HT-29 (cell line): Measurements from ENCODE around the gene FBXL7. TPM values are rescaled to one million over a fixed set of nuclear protein-coding genes. Genes with fewer than 3 reads are reported as not detected.

Source experiments
- DNase-seq: peaks from one replicate; pipeline ENCODE4 v3.0.0-alpha.2; 2015; ENCODE audit warnings: low spot score
- total RNA-seq: library from RNA; depleted of rRNA; stranded (reverse); fragments of >200 nt; shearing (Covaris generic); gene quantifications from 2 replicates; pipeline ENCODE4 v1.2.3, GENCODE V29; 2014

Gene FBXL7
- total RNA-seq, 1 experiment from 2014 or later = not detected

DNA sequence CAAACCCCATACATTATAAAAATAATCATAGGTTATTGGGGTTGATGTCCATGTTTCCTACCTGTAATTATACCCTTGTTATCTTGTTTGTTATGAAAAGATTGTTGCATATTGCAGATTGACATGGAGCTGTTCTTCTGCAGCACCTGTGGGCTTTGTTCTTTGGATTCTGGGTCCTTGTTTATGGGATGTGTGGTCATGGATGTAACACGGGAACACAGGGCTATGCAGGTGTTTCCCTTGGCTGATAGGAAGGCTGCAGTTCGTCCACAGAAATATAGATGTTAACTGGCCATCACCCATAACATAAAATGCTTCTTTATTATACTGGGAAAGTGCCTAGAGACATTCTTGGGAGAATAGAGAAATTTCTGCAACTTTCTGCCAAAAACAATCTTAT, 77.9 kb downstream of the FBXL7 start:
- DNase-seq = no peak

DNA sequence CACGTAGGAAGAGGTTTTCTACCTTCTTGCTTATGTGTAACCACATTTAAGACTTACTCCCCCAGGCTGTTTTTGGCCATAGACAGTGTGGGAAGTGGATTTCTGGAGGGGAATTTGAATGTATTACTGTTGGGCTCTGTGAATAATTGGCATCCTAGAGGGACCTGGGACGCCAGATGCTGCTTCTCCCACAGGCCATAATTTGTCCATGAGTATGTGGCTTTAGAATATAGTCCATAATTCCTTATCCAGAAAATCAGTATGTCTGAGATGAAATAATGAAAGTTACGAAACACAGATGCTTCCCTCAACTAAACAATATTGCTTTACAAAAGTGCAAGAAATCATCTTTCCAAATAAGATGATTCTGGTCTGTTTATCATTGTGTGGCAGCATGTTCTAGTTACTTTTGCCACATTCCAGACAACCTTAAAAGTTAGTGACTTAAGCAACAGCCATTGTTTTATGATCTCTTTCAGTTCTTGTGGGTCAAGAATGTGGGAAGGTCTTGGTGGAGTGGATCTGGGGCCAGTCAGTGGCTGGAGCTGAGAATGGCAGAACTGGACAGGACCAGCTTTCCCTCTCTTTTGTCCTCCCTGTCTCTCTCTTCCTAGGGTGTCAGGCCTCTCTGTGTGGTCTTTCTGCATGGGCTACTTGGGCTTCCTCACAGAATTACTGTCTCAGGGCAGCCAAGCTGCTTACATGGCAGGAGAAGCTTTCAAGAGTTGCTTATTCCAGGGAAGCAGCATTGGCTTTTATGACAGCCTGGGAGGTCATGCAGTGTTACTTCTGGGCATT, 79.4 kb downstream of the FBXL7 start:
- DNase-seq = no peak

DNA sequence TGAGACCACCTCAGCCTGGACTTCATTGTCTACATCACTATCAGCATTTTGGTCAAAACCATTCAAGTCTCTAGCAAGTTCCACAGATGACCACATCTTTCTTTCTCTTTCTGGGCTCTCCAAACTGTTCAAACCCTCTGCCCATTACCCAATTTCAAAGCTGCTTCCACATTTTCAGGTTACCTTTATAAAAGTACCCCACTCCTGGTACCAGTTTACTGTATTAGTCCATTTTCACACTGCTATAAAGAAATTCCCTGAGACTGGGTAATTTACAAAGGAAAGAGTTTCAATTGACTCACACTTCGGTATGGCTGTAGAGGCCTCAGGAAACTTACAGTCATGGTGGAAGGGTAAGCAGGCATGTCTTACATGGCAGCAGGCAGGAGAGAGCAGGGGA, 84.5 kb downstream of the FBXL7 start:
- DNase-seq = no peak

DNA sequence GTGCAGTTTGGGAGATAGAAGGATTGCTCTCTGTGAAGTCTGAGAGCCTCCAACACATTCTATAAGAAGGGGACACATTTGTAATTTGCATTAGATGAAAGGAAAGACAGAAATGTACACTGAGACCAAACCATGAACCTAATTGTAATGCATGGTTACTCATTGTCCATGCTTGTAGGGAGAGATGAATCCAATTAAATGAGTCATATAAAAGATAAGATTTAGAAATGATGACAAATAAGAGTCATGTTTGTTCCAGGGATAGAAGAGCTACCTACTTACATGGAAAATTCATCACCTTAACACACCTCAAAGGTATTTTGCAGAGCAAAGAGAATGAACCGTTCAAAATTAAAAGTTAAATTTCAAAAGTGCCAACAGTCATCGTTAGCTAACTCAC, 85.1 kb downstream of the FBXL7 start:
- DNase-seq = no peak

DNA sequence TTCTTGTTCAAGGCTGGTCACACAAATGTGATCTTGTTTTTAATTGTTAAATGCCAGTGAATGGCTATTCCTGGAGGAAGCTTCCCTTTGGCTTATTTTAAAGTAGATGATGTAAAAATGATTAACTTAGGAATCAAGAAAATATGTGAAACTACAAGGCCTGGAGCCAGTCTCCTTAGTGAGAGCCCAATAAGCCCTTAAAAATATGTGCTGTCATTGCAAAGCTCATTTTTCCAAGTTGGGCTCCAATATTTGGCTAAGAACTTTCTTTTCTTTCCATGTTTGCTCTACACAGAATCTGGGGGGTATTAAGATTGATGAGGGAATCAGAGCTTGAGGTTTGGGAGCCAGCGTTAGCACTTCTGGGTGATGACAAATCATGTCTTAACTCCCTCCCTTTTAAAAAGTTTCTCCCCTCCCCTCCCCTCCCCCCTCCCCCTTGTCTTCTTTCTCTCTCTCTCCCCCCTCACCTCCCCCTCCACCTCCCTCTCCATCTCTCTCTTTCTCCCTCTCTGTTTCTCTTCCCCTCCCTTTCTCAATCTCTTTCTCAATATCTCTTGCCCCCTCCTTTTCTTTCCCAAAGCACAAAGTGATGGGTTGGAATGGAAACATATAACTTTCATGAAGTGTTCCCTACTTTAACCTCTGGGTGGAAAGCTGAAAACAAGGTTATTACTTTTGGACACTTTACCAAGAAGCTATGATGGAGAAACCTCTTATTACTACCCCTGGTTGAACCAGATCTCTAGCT, 86.0 kb downstream of the FBXL7 start:
- DNase-seq = no peak

DNA sequence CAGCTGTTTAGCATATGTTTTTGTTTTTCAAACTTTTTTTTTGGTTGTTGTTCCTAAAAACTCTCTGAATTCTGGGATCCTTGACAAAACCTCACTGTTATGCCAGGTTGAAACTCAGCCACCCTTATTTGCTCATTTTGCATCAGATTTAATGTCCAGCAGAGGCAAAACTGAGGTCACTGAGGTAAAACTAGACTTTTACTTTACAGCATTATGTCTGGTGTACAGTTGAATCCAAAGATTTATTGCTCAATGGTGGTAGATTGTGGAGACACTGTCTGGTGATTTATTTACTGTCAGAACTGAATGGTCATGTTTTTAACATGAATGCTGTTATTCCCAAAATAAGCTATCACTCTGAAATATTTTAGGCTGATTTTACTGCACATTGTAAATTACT, 87.9 kb downstream of the FBXL7 start:
- DNase-seq = no peak

DNA sequence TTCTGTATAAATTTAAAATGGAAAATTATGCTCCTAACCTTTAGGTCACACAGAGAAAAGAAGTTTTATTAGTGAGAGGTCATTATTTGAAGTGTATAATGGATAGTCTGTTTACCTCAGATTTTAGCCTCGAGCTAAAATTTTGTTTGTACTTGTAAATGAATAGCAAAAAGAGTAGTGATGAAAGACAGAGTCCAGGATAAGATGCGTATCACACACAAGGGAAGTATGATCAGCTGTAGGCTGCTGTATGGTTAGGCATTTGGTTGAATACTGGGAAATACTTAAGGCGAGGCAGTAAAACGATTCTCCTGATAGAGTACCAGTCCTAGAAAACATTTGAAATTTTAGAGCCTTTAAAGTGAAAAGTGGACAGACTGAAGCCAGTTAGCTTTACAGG, 92.7 kb downstream of the FBXL7 start:
- DNase-seq = no peak

DNA sequence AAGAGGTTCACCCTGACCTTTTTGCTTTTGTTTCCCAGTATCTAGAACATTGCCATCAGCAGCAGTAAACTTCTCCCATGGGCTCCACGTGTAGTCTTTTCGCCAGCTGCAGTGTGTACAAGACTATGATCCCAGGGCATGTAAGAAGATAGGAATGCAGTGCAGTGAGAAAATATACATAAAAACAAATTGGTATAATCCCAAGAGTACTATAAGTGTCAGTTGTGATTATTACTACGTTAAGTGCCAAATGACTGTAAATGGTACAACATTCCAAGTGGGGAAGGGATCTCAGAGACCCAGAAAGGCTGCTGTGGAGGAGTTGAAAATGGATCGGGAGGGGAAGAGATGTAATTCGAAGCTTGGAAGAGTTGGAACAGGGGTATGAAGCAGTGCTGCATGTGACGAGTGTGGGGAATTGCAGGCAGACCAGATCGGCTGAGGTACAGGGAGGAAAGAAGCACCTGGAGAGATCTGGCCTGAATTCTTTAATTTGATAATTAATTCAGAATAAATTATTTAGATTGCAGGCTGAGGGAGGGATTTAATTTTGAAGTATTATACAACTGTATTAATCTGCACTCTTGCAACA, 95.1 kb downstream of the FBXL7 start:
- DNase-seq = no peak

DNA sequence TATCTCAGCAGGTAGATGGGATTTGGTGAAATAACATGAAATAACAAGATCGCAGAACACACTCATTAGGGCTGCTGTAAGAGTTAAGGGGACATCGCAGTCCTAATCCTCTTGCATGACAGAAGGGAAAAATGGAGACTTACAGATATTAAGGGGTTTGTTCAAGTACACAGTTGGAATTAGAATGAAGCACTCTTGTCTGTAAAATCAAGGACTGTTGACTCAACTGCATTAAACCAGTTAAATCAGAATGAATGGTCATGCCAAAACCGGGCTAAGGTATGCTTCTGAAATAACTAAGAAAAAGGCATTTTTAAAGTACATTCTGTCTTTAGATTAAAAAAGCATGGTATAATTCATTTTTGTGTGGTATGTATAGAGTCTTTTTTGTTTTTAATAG, 95.9 kb downstream of the FBXL7 start:
- no peak for DNase-seq

DNA sequence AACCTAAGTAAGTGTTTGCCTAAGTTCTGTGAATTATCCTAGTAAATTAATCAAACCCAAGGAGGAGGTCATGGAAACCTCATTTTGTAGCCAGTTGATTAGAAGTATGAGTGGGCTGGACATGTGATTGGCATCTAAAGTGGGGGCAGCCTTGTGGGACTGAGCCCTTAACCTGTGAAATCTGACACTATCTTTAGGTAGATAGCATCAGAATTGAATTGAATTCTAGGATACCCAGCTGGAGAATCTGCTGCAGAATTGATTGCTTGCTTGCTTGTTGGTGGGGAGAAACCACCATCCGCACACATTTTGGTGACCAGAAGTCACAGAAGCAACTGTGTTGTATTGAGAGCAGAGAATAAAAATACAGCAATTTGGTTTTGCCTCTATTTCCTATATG, 97.0 kb downstream of the FBXL7 start:
- DNase-seq = no peak

DNA sequence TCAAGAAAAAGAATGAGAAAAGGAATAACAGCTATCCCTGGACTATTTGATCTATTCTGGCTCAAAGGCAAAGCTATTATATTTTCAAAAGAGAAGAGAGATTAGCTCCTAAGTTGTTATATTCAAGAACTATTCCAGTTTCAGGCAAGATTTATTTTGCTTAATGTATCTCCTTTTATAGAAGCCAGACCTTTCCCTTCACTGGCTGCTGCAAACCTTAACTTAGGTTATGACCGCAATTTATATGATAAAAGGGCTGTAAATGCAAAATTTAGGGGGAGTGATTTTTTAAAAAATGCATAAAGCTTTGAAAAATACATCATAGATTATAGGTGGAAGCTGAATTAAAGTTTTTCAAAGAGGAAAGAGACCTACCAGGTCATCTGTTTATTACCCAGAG, 97.8 kb downstream of the FBXL7 start:
- DNase-seq = no peak

DNA sequence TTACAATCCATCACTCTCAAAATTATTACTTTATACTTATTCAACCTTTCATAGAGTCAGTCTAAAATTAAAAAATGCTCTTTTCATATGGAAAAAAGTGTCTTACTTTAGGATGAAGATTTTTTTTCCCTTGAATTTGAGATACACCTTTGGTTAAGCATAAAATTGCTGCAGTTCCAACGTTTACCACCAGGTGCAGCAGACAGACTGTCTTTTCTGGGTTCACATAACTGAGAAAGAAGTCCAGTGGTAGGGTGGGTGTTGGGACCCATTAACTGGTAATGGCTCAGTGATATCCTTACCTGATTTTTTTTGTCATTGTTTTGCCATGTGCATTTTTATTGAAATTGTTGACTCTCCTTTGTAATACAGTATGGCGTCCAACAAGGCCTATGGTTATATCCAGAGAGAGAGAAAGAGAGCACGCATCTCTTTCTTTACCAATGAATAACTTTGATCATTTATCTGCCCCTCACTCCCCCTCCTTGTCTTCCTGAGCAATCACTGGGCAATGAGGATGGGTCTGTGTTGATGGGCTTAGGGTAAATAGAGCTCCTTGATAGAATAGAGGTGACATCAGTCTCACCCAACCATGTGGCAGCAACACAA, 98.4 kb downstream of the FBXL7 start:
- peak; percentile 64 for DNase-seq

DNA sequence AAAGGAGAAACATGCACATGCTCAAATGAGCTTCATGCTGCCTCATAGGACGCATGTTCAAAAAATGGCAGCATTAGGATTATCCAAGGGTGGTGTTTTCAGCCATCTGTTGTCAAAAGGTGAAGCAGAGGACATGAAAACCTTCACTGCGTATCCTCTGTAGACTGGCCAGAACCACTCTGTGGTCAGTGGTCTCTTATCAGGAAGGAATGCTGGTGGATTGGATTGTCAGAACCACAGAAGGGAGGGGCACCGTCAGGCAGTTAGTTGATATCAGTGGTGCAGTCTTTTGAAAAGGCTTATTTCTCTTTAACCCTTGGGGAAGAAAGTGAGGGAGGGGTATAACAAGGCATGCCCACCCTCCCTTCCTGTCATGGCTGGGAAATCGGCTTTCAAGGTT, 100.1 kb downstream of the FBXL7 start:
- no peak for DNase-seq

DNA sequence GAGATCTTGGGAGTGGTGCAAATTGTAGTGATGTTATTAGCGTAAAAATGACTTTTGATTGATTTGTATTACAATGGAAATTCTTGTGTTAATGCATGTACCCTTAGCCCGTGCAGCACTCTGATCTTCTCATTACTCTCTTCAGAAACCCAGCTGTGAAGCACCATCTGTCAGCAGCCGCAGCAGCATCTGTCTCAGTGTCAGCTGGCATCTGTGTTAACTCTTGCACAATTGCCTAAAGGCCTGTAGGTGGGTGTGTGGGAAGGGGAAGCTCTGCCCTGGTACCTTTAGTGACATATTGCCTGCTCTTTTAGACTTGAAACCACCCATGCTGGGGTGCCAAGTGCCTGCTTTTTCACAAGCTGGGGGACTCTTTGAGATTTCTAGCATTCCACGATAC, 101.3 kb downstream of the FBXL7 start:
- DNase-seq = no peak

DNA sequence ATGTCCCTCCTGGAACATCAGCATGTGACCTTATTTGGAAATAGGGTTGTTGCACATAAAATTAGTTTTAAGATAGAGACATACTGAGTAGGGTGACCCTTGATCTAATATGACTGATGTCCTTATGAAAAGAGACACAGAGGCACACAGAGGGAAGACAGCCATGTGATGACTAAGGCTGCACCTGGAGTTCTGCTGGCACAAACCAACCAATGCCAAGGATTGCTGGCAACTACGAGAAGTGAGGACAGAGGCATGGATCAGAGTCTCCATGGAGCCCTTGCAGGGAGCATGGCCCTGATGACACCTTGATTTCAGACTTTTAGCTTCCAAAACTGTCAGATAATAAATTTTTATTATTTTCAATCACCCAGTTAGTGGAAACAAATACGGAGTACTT, 101.9 kb downstream of the FBXL7 start:
- DNase-seq = no peak

DNA sequence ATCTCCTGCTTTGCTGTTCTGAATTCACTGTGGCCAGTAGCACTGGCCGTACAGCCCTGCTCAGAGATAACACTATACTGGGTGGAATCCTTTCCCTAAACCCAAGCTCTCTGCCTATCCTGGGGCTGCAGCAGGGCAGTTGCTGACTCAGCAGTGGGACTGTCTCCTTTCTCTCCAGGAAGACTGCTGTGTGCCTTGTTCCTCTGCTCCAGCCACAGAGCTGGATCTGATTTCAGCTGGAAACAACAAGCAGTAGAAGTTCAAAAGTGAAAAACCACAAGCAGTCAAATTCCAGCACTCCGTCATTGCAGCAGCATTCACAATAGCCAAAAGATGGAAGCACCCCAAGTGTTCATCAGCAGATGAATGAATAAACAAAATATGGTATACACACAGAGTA, 105.0 kb downstream of the FBXL7 start:
- no peak for DNase-seq

DNA sequence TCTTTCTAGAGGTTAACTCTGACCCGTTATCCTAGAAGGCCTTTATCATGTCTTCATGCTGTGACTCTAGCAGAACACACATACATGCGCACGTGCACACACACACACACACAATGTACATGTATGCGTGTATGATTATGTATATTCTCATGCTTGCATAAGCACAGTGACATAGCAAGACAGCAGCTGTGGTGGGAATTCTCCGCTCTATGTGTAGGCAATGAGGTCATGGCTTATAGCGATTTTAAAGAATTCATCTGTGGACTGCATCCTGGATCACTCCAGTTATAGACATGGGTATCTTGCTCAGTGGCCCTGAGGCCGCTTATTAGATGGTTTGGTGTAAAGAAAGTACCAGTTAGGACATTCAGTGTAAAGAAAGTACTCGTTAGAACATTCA, 106.2 kb downstream of the FBXL7 start:
- no peak for DNase-seq

DNA sequence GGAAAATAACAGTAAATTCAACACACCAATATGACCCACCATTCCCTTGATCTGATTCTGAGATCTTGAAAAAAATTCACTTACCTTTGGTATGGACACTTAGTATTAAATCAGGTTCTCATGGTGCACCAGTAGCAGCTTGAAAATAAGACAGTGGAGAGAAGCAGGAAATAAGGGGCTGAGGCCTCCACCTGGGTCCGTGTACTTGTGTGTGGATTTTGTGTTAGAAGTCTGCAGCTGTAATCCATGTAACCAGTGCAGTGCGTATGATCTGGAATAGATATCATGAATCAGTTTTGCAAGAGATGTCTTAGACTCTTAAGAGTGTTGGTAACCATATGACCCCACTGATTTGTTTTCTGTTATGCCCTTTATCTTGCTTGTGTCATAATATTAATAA, 107.1 kb downstream of the FBXL7 start:
- no peak for DNase-seq

DNA sequence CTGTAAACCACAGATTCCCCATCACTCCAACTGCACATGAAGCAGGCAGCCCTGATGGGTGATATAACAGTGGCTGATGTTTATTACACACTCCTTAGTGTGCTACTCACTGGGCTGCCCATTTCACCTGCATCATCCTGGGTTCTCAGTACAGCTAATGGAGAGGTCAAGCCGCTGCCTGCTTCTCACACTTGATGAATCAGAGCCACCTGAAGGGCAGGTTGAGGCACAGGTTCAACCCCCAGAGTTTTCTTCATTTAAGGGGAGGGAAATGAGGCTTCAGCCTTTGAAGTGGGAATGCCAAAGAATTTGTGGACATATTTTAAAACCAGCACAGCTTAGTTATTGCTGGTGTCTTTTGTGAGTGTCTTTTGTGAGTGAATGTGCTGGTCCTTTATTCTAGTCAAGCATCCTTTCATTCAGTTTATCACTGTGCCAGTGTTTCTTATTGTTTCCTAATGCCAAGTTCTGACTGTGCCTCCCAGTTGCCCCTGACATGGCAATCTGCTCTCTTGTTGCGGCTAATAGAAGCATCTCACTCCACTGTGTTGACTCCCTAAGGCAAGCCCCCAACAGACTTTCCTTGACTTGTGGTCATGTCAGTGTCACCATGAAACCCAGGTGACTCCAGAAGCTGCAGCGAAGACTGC, 109.2 kb downstream of the FBXL7 start:
- no peak for DNase-seq

DNA sequence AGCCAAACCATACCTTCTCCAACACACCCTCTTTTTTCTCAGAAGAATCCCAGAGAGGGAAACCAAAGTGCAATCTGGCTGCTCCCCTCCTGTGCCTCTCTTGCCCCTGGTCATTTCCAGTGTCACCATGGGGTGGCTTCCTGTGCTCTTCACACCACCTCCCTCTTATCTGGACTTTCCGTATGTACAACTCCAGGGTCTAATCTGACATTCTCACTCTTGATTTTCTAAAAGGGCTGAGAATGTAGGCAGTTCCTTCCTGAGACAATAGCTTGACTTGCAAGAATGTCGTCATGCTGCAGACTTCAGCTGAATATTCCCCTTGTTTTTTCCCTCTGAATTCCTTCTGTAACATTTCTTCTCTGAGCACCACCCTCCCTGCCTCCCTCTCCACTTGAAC, 110.2 kb downstream of the FBXL7 start:
- DNase-seq = no peak

DNA sequence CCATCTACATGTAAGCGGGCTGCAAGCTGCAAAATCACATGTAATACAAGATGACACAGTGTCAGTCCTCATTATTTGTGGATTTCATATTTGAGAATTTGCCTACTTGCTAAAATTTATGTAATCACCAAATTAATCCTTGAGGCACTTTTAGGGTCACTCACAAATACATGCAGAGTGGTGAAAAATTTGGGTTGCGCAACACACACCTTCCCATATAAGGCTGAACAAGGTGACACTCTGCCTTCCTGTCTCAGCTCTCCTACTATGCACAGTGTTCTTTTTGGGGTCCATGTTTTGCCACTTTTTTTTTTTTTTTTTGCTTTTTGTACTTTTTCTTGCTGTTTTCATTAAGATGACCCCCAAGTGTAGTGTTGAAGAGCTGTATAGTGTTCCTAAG, 111.0 kb downstream of the FBXL7 start:
- no peak for DNase-seq
